Natural killer cell (primary cell): ENCODE measurements around the gene EOLA1. TPM values are rescaled to one million over a fixed set of nuclear protein-coding genes. Genes with fewer than 3 reads are reported as not detected.
"Not testable (repeated sequence)": the region's sequence is repeated elsewhere in the genome, so short reads cannot be mapped to it uniquely, and the experiment has no call there.

Experiments
- ATAC-seq, 3 donors: fragments of 150-1000 bp in 2 of 3; fragments of 200-7000 bp in 1 of 3; cut with Tn5 transposase; 1 replicate in 1 of 3; 2 replicates in 2 of 3; pipeline ENCODE4 v1.10.0; 2021; ENCODE audit warnings: mild to moderate bottlenecking in 2 of 3, moderate library complexity in 2 of 3
- DNase-seq, 2 donors: peaks; one replicate each; pipeline versions ENCODE4 v3.0.0 to v3.0.0-alpha.2; 2013 to 2021; ENCODE audit warnings: mixed read lengths in 1 of 2
- H3K27ac ChIP-seq: one replicate; pipeline ENCODE4 v1.5.1; 2013; ENCODE audit warnings: mild to moderate bottlenecking, low read length
- H3K27me3 ChIP-seq: one replicate; pipeline ENCODE4 v1.6.1; 2013; ENCODE audit warnings: low read length; ENCODE audit not compliant: control insufficient read depth, insufficient read depth
- H3K36me3 ChIP-seq: one replicate; pipeline ENCODE4 v1.6.1; 2013; ENCODE audit warnings: low read length; ENCODE audit not compliant: control insufficient read depth, insufficient read depth
- H3K4me1 ChIP-seq: one replicate; pipeline ENCODE4 v1.6.1; 2013; ENCODE audit warnings: low read length; ENCODE audit not compliant: control insufficient read depth, insufficient read depth
- H3K4me3 ChIP-seq: one replicate; pipeline ENCODE4 v1.5.1; 2013; ENCODE audit warnings: low read length
- H3K9me3 ChIP-seq: one replicate; pipeline ENCODE4 v1.6.1; 2013; ENCODE audit warnings: low read length; ENCODE audit not compliant: control insufficient read depth, insufficient read depth
- H3K27ac Mint-ChIP-seq, 2 donors: one replicate each; pipeline ENCODE4 v1.8.0; 2022; ENCODE audit warnings: mild to moderate bottlenecking in 2 of 2, mixed read lengths in 2 of 2, moderate library complexity in 1 of 2
- H3K27me3 Mint-ChIP-seq, 2 donors: one replicate each; pipeline ENCODE4 v1.8.0; 2022; ENCODE audit warnings: low read depth in 2 of 2, mixed read lengths in 2 of 2
- H3K36me3 Mint-ChIP-seq: one replicate; pipeline ENCODE4 v1.8.0; 2022; ENCODE audit warnings: mixed read lengths
- H3K4me1 Mint-ChIP-seq, 2 donors: one replicate each; pipeline ENCODE4 v1.8.0; 2022; ENCODE audit warnings: mixed read lengths in 2 of 2
- H3K4me3 Mint-ChIP-seq: one replicate; pipeline ENCODE4 v1.8.0; 2022; ENCODE audit warnings: mild to moderate bottlenecking, moderate library complexity, mixed read lengths
- H3K9me3 Mint-ChIP-seq, 2 donors: one replicate each; pipeline ENCODE4 v1.8.0; 2022; ENCODE audit warnings: mixed read lengths in 2 of 2
- WGBS: methylation state at CpG from one replicate; pipeline ENCODE4 v1.1.7; 2013; ENCODE audit warnings: missing lambda C conversion rate; ENCODE audit not compliant: insufficient coverage; 5-methylcytosine and 5-hydroxymethylcytosine counted together
- intact Hi-C: fragments of 100-400 bp; cut with micrococcal nuclease; formaldehyde crosslinking; loops from one replicate; pipeline ENCODE4 v1.14.2; 2022
- total RNA-seq, 4 donors: library from RNA; stranded (reverse); fragments of 120-200 nt in 1 of 4; gene quantifications; one replicate each; pipeline versions ENCODE4 v1.2.3 to v1.2.4, GENCODE V29; 2013 to 2022
- TF ChIP-seq, protein P1 (sequence below): fragments of 200-600 bp; IDR thresholded peaks from one replicate; pipeline ENCODE4 v1.8.0; 2022; ENCODE audit warnings: antibody characterized with exemption

Gene EOLA1
- total RNA-seq, 3 donors from 2014 or later (not counting 1 experiment from before 2014, with no cell fraction given): 26.4 to 37.6 (median 36.7) TPM

DNA sequence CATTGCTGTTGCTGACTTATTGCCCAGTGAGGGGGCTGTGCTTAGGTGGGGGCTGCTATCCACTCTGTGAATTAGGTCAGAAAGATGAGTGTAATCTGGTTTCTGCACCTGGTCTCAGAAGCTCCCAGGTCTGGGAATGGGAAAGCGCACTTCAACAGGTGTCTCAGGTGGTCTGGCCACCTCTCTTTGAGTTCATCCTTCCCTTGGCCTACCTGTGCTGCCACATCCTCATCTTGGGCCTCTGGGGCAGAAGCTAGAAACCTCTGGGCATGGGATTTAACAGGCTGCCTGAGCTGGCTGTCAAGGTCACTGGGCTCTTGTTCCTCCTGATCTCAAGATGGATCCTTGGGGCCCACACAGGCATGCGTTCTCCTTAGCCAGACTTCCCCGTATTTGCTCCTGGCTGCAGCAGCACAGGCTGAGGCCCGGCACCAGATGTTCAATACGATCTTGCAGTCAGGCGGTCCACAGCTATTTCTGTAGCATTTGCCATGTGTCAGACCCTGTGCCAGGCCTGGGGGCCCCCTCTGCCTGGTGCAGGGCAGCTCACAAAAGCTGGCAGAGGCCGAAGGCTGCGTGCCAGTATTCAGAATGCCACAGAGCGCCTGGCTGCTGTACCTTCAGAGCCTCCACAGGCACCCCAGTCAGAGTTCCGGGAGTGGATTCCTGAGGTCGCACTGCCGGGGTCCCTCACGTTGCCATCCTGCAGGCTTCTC, 14.3 kb upstream of the EOLA1 start:
- peak in 1 of 2 donors; percentile 23 for DNase-seq
- ATAC-seq, H3K9me3 Mint-ChIP-seq, intact Hi-C loops, H3K4me3 Mint-ChIP-seq, H3K27me3 ChIP-seq, H3K36me3 Mint-ChIP-seq, H3K36me3 ChIP-seq, H3K4me3 ChIP-seq, H3K9me3 ChIP-seq, H3K27me3 Mint-ChIP-seq: not testable (repeated sequence)
- H3K27ac Mint-ChIP-seq: peak overlapping the region; percentile 86 to 87
- WGBS: 71% methylated on average over 3 of the region's 13 CpGs
- H3K4me1 Mint-ChIP-seq: peaks cover 18 to 37% of the 10 kb centered on the region in 2 donors
- Histone ChIP-seq H3K4me1 (peaks cover 49% of the 10 kb centered on the region), H3K27ac (peak overlapping the region; percentile 92)

DNA sequence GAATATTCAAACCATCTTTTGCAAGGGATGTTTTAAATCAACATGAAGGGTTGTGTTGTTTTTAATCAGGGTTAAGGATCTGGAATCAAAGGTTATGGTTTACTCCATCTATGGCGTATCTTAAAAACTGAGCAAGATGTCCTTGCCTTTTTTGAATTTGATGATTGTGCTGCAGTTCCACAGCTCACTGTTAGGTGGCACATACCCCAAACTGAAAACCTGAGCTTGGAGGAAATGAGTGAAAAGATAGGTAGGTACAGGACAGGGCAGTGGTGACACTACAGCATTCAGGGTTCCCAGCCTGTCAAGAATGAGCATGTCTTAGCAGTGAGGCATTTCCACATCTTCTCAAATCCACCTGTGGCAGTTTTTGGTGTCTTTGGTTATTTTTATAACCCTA, 13.1 kb upstream of the EOLA1 start:
- no peak overlapping the region for H3K4me3 ChIP-seq
- peak overlapping the region; percentile 57 for H3K4me3 Mint-ChIP-seq
- peaks cover 3% of the 10 kb centered on the region for H3K36me3 ChIP-seq
- H3K27ac ChIP-seq: peak overlapping the region; percentile 6
- ATAC-seq (peak in 2 of 3 donors; percentile 25 to 34), DNase-seq (peak in 1 of 2 donors; percentile 75)
- TF ChIP-seq, protein P1, sequence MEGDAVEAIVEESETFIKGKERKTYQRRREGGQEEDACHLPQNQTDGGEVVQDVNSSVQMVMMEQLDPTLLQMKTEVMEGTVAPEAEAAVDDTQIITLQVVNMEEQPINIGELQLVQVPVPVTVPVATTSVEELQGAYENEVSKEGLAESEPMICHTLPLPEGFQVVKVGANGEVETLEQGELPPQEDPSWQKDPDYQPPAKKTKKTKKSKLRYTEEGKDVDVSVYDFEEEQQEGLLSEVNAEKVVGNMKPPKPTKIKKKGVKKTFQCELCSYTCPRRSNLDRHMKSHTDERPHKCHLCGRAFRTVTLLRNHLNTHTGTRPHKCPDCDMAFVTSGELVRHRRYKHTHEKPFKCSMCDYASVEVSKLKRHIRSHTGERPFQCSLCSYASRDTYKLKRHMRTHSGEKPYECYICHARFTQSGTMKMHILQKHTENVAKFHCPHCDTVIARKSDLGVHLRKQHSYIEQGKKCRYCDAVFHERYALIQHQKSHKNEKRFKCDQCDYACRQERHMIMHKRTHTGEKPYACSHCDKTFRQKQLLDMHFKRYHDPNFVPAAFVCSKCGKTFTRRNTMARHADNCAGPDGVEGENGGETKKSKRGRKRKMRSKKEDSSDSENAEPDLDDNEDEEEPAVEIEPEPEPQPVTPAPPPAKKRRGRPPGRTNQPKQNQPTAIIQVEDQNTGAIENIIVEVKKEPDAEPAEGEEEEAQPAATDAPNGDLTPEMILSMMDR: peak; percentile 45
- 40% methylated on average over 1 of the region's 1 CpG for WGBS
- peaks cover 42% of the 10 kb centered on the region for H3K4me1 ChIP-seq
- H3K27ac Mint-ChIP-seq: peak overlapping the region; percentile 52 to 64
- intact Hi-C loops: no loop called here
- no peaks in the 10 kb centered on the region for H3K36me3 Mint-ChIP-seq
- no peaks in the 10 kb centered on the region for H3K27me3 ChIP-seq
- H3K4me1 Mint-ChIP-seq: peaks cover 11 to 32% of the 10 kb centered on the region in 2 donors
- no peaks in the 10 kb centered on the region for H3K9me3 ChIP-seq
- H3K27me3 Mint-ChIP-seq: no peaks in the 10 kb centered on the region
- H3K9me3 Mint-ChIP-seq: no peaks in the 10 kb centered on the region

DNA sequence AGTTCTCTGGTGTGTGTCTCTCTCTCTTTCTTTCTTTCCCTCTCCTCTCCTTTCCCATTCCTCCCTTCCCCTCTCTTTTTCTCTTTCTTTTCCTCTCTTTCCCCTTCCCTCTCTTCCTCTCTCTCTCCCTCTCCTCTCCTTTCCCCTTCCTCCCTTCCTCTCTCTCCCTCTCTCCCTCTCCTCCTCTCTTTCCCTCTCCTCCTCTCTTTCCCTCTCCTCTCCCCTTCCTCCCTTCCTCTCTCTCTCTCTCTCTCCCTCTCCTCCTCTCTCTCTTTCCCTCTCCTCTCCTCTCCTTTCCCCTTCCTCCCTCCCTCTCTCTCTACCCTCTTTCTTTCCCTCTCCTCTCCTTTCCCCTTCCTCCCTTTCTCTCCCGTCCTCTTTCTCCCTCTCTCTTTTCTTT, 12.4 kb upstream of the EOLA1 start:
- no CpG with 5 or more reads among the region's 1 CpG for WGBS
- peaks cover 11 to 29% of the 10 kb centered on the region in 2 donors for H3K4me1 Mint-ChIP-seq
- H3K27ac Mint-ChIP-seq: peak overlapping the region; percentile 52 to 64
- Histone ChIP-seq H3K9me3 (no peaks in the 10 kb centered on the region), H3K4me3 (no peak overlapping the region), H3K27ac (peak overlapping the region; percentile 6), H3K36me3 (peaks cover 3% of the 10 kb centered on the region), H3K27me3 (no peaks in the 10 kb centered on the region), H3K4me1 (peaks cover 42% of the 10 kb centered on the region)
- no peaks in the 10 kb centered on the region for H3K27me3 Mint-ChIP-seq
- no peak for ATAC-seq
- intact Hi-C loops: no loop called here
- DNase-seq: no peak
- no peak overlapping the region for H3K4me3 Mint-ChIP-seq
- TF ChIP-seq, protein P1: no peak
- H3K36me3 Mint-ChIP-seq: no peaks in the 10 kb centered on the region
- no peaks in the 10 kb centered on the region for H3K9me3 Mint-ChIP-seq

DNA sequence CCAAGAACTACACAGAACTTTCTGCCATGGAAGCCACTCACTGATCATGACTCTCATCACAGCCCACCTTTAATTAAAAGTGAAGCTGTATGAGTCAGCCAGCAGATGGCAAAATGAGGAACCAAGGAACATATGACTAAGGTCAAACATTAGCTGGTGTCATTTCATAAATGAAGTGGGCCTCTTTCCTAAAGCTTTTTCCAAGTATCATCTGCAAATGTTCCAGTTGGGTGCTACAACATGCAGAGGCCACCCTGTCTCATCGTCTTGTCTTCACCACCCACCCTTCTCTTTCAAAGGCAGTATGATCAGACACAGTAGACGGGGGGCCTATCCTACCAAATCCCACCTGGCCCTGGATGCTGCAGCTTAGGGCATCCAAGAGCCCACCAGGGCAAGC, 9.2 kb upstream of the EOLA1 start:
- TF ChIP-seq, protein P1: no peak
- peaks cover 17 to 22% of the 10 kb centered on the region in 2 donors for H3K4me1 Mint-ChIP-seq
- H3K4me3 Mint-ChIP-seq: no peak overlapping the region
- no peaks in the 10 kb centered on the region for H3K9me3 Mint-ChIP-seq
- 77% methylated on average over 2 of the region's 2 CpGs for WGBS
- H3K27me3 ChIP-seq: no peaks in the 10 kb centered on the region
- H3K4me3 ChIP-seq: no peak overlapping the region
- H3K36me3 ChIP-seq: peaks cover 7% of the 10 kb centered on the region
- no peaks in the 10 kb centered on the region for H3K36me3 Mint-ChIP-seq
- no peak overlapping the region for H3K27ac ChIP-seq
- H3K9me3 ChIP-seq: no peaks in the 10 kb centered on the region
- H3K27ac Mint-ChIP-seq: peak overlapping the region; percentile 12 to 63
- DNase-seq: no peak
- intact Hi-C loops: loop anchor here (10.0 kb wide), 1 partner anchor 413 kb away; no protein-coding TSS in a partner anchor
- peaks cover 14% of the 10 kb centered on the region for H3K4me1 ChIP-seq
- ATAC-seq: peak in 1 of 3 donors; percentile 22
- H3K27me3 Mint-ChIP-seq: no peaks in the 10 kb centered on the region

DNA sequence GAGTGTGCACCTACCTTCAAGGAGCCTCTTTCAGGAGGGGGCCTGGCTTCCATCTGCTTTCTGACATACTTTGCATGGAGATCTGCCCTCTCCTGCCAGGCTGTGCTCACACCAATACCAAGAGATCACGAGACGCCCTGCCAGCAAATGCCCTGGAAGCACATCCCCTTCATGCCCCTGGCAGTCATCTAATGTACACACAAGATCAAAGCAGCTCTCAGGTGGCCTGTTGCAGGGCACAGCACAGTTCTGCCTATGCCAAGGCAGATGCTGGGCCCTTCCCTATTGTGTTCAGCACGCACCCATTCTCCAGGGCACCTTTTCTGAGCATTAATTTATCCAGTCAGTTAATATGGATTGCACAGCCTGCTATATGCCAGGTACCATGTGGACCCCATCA, 7.9 kb upstream of the EOLA1 start:
- not testable (repeated sequence) for H3K4me1 ChIP-seq, H3K27ac ChIP-seq, H3K36me3 ChIP-seq, ATAC-seq, H3K36me3 Mint-ChIP-seq, H3K27me3 Mint-ChIP-seq, H3K4me3 Mint-ChIP-seq, H3K4me3 ChIP-seq, H3K27me3 ChIP-seq, H3K27ac Mint-ChIP-seq, DNase-seq, H3K9me3 ChIP-seq, H3K9me3 Mint-ChIP-seq
- peaks cover 15 to 17% of the 10 kb centered on the region in 2 donors for H3K4me1 Mint-ChIP-seq
- WGBS: no CpG with 5 or more reads among the region's 3 CpGs
- intact Hi-C loops: loop anchor here (10.0 kb wide), 1 partner anchor 412 kb away; no protein-coding TSS in a partner anchor

DNA sequence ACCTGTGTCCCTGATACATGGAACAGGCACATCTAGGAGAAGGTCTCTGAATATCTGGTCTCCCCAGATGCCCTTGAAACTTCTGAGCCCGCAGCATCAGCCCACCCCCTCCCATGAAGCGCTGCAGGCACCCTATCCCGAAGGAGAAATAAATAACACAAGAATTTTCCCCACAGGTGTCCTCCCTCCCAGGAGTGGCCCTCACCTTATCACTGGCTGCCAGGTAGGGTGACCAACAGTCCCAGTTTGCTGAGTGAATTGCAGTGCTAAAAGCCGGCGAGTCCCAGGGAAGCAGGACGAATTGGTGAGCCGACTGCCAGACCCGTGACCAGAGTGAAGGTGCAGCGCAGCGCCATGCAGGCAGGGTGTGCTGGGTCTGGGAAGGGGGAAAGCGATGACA, 6.8 kb upstream of the EOLA1 start:
- peaks cover 11 to 19% of the 10 kb centered on the region in 2 donors for H3K4me1 Mint-ChIP-seq
- H3K36me3 Mint-ChIP-seq, H3K4me1 ChIP-seq, H3K9me3 ChIP-seq, DNase-seq, H3K4me3 Mint-ChIP-seq, ATAC-seq, H3K9me3 Mint-ChIP-seq, H3K27ac ChIP-seq, H3K27me3 ChIP-seq, H3K4me3 ChIP-seq, H3K36me3 ChIP-seq, H3K27ac Mint-ChIP-seq, H3K27me3 Mint-ChIP-seq: not testable (repeated sequence)
- WGBS: 100% methylated on average over 5 of the region's 11 CpGs
- intact Hi-C loops: loop anchor here (10.0 kb wide), 1 partner anchor 411 kb away; no protein-coding TSS in a partner anchor
